Fibroblast of lung (primary cell): Measurements from ENCODE around the gene ZNF618.

Source experiments
- EZH2 ChIP-seq: IDR thresholded peaks from 2 replicates; pipeline ENCODE4 v1.5.1; 2012; ENCODE audit warnings: low read length, control low read depth, mild to moderate bottlenecking; ENCODE audit errors: missing control alignments
- TF ChIP-seq, protein P1 (sequence below), 2 donors: IDR thresholded peaks in 1 of 2; conservative IDR thresholded peaks in 1 of 2; 1 replicate in 1 of 2; 2 replicates in 1 of 2; pipeline ENCODE4 v1.5.1; 2011 to 2012; ENCODE audit warnings: low read length in 2 of 2, control low read depth in 1 of 2, inconsistent platforms in 1 of 2, low read depth in 1 of 2, mild to moderate bottlenecking in 1 of 2

DNA sequence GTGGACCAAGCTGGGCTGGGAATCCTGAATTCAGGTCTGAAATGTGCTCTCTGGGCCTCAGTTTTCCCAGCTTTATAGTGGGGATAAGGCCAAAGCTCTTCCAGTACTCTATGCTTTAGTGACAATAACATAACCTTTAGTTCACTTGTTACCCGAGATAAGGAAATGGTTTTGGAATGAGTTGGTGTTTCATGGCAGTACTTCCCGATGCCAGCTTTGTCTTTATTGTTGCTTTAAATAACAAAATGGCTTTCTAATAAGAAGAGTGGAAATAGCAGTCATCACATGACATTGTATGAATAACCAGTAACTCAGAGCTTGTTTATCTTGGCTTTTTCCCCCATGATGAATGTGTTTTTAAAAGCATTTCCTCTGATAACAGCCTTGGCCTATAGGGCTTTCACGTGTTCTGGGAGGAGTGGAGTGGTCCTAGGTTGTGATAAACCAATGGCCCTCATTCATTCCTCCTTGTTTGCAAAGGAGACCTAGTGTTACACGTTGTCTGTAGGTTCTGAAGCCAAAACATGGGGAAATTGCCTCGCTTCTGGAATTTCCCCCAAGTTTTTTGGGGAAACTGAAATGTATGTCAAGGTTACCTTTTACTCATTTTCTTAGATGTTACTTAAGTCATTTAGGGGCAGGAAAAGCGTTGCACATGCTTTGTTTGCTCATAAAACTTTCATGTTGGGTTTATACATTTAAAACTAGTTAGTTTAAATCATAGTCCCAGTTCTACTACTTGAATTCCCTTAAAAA lies 53.7 kb downstream of the ZNF618 start:
- TF ChIP-seq, protein P1, sequence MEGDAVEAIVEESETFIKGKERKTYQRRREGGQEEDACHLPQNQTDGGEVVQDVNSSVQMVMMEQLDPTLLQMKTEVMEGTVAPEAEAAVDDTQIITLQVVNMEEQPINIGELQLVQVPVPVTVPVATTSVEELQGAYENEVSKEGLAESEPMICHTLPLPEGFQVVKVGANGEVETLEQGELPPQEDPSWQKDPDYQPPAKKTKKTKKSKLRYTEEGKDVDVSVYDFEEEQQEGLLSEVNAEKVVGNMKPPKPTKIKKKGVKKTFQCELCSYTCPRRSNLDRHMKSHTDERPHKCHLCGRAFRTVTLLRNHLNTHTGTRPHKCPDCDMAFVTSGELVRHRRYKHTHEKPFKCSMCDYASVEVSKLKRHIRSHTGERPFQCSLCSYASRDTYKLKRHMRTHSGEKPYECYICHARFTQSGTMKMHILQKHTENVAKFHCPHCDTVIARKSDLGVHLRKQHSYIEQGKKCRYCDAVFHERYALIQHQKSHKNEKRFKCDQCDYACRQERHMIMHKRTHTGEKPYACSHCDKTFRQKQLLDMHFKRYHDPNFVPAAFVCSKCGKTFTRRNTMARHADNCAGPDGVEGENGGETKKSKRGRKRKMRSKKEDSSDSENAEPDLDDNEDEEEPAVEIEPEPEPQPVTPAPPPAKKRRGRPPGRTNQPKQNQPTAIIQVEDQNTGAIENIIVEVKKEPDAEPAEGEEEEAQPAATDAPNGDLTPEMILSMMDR (conservative IDR thresholded peaks at IDR 0.05 in 1 of 2, IDR thresholded peaks at IDR 0.05 in 1 of 2; ENCODE audit: low read depth in 1 of 2, low read length in 2 of 2) = no peak
- no peak for TF ChIP-seq EZH2
